ENCODE results near the gene PDE6D. TPM values are rescaled to one million over a fixed set of nuclear protein-coding genes. Genes with fewer than 3 reads are reported as not detected.

Gene PDE6D
- total and polyA plus RNA-seq, 7 experiments from 2014 or later = 14.3 to 55.3 (median 27.0) TPM

GRCh38 chr2:231682603-231683291, 98.3 kb downstream of the PDE6D start:
- H3K9me3 ChIP-seq (ENCODE audit: control insufficient read depth in 2 of 3, low read length in 3 of 3) = no peaks in the 10 kb centered on the region
- intact Hi-C loops (cut with micrococcal nuclease) = no loop called here

More at GRCh38 chr2:231682603-231683291, 98.3 kb downstream of the PDE6D start:
- POLR2A ChIA-PET = interaction anchor here (10.2 to 11.6 kb wide), 2 partner anchors 25 to 31 kb away, joined by 75 to 80 read pairs; partner anchors contain the start of gene PTMA
- no peak overlapping the region for H3K27ac Mint-ChIP-seq
- Histone ChIP-seq H3K4me3 (ENCODE audit: low read length) (no peak overlapping the region), H3K4me1 (ENCODE audit: control insufficient read depth in 2 of 2, insufficient read depth in 2 of 2, low read length in 2 of 2) (peaks cover 0 to 1% of the 10 kb centered on the region in 2 donors), H3K36me3 (ENCODE audit: control insufficient read depth in 2 of 3, insufficient read depth in 3 of 3, low read length in 3 of 3) (no peaks in the 10 kb centered on the region), H3K27me3 (ENCODE audit: control insufficient read depth in 2 of 2, insufficient read depth in 2 of 2, low read length in 2 of 2) (no peaks in the 10 kb centered on the region), H3K27ac (ENCODE audit: low read depth, low read length) (no peak overlapping the region)
- peaks cover 2 to 19% (median 13%) of the 10 kb centered on the region in 7 donors for H3K4me1 Mint-ChIP-seq
- H3K9me3 Mint-ChIP-seq = peaks cover 0 to 2% (median 0%) of the 10 kb centered on the region in 11 donors
- peak overlapping the region in 4 of 10 donors; percentile 29 to 51 (median 46) for H3K4me3 Mint-ChIP-seq
- ATAC-seq = no peak
- peaks cover 15 to 28% (median 22%) of the 10 kb centered on the region in 5 donors for H3K27me3 Mint-ChIP-seq
- DNase-seq = no peak
- CTCF ChIA-PET = interaction anchor here (21.3 kb wide), 1 partner anchor 34 kb away, joined by 475 read pairs; no protein-coding TSS in a partner anchor
- peaks cover 0 to 5% (median 0%) of the 10 kb centered on the region in 5 donors for H3K36me3 Mint-ChIP-seq

Other genes starting within 250 kb of the PDE6D start
- gene TEX44, start 188.4 kb downstream of the PDE6D start, total RNA-seq = not detected
- gene TEX44, start 188.4 kb downstream of the PDE6D start, polyA plus RNA-seq = not detected
- 1,000 to 10,000 TPM; 1,211 to 1,988 (median 1,290) TPM for gene PTMA, start 72.8 kb downstream of the PDE6D start, total RNA-seq
- gene PTMA, start 72.8 kb downstream of the PDE6D start, polyA plus RNA-seq = 1,000 to 10,000 TPM; 1,543 to 2,051 TPM
- gene COPS7B, start 5.2 kb upstream of the PDE6D start, total RNA-seq = 10 to 100 TPM; 33.4 to 60.6 (median 50.6) TPM
- 10 to 100 TPM; 38.8 to 42.9 TPM for gene COPS7B, start 5.2 kb upstream of the PDE6D start, polyA plus RNA-seq
- gene NPPC, start 145.1 kb upstream of the PDE6D start, total RNA-seq = under 1 TPM in 1 of 5 experiments, not detected in 4; 0.58 TPM
- gene NPPC, start 145.1 kb upstream of the PDE6D start, polyA plus RNA-seq = not detected
- 10 to 100 TPM; 47.1 to 78.4 (median 66.4) TPM for gene DIS3L2, start 180.4 kb upstream of the PDE6D start, total RNA-seq
- 10 to 100 TPM; 17.9 to 20.5 TPM for gene DIS3L2, start 180.4 kb upstream of the PDE6D start, polyA plus RNA-seq